ENCODE measurements around the gene HIVEP3.

DNA sequence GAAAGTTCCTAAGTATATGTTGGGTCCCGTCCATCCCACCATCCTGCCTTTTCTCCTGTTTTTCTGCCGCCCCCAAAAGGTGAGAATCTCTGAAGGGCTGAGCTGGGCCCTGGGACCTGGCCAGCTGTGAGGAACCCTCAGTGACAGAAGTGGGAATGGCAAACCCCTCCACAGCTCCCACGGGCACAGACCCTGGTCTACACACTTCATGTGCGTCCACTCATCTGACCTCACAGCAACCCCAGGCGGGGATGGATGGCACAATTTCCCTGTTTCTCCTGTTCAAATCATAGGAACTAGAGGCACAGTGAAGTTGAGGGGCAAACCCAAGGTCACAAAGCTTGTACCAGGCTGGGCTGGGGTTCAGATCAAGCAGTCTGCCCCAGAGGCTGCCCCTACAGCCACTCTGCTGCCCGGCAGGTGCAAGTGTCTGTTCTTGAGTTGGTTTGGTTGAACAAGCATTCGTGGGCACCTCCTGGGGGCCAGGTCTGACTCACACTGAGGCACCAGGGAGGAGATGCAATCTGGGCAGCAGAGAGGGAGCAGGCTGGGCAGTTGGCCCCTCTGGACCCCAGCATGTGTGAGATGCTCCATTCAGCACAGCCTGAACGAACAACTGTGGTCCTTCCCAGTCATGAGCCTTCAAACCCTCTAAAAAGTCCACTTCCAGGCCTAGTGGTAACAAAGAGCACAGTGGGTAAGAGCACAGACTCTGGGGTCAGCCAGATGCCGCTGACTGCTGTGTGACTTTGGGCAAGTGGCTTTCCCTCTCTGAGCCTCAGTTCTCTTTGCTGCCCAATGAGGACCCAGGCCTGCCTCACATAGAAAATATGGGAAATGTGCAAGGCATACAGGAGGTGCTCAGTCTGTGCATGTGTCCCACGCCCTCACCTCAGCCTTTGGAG, 438.3 kb downstream of the HIVEP3 start:
- TF ChIP-seq EP300 (IDR thresholded peaks at IDR 0.05; ENCODE audit: borderline replicate concordance in 1 of 2, low read depth in 1 of 2, low read length in 1 of 2) (no peak), TEAD4 (IDR thresholded peaks at IDR 0.05; ENCODE audit: borderline replicate concordance, insufficient read depth) (no peak), TCF12 (IDR thresholded peaks at IDR 0.05) (no peak), FOXJ3 (CRISPR knock-in tag; IDR thresholded peaks at IDR 0.05) (no peak), EZH2phosphoT487 (IDR thresholded peaks at IDR 0.05; ENCODE audit: borderline replicate concordance, low read depth) (no peak), MXI1 (IDR thresholded peaks at IDR 0.05; ENCODE audit: low read depth, low read length) (no peak)
- TF ChIP-seq, protein P1, sequence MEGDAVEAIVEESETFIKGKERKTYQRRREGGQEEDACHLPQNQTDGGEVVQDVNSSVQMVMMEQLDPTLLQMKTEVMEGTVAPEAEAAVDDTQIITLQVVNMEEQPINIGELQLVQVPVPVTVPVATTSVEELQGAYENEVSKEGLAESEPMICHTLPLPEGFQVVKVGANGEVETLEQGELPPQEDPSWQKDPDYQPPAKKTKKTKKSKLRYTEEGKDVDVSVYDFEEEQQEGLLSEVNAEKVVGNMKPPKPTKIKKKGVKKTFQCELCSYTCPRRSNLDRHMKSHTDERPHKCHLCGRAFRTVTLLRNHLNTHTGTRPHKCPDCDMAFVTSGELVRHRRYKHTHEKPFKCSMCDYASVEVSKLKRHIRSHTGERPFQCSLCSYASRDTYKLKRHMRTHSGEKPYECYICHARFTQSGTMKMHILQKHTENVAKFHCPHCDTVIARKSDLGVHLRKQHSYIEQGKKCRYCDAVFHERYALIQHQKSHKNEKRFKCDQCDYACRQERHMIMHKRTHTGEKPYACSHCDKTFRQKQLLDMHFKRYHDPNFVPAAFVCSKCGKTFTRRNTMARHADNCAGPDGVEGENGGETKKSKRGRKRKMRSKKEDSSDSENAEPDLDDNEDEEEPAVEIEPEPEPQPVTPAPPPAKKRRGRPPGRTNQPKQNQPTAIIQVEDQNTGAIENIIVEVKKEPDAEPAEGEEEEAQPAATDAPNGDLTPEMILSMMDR (IDR thresholded peaks at IDR 0.05) = no peak
- TF ChIP-seq, protein P2, sequence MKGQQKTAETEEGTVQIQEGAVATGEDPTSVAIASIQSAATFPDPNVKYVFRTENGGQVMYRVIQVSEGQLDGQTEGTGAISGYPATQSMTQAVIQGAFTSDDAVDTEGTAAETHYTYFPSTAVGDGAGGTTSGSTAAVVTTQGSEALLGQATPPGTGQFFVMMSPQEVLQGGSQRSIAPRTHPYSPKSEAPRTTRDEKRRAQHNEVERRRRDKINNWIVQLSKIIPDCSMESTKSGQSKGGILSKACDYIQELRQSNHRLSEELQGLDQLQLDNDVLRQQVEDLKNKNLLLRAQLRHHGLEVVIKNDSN (IDR thresholded peaks at IDR 0.05; ENCODE audit: borderline replicate concordance, low read depth) = no peak
